Measurements from ENCODE around the gene FHIT.

FHIT gene

DNA sequence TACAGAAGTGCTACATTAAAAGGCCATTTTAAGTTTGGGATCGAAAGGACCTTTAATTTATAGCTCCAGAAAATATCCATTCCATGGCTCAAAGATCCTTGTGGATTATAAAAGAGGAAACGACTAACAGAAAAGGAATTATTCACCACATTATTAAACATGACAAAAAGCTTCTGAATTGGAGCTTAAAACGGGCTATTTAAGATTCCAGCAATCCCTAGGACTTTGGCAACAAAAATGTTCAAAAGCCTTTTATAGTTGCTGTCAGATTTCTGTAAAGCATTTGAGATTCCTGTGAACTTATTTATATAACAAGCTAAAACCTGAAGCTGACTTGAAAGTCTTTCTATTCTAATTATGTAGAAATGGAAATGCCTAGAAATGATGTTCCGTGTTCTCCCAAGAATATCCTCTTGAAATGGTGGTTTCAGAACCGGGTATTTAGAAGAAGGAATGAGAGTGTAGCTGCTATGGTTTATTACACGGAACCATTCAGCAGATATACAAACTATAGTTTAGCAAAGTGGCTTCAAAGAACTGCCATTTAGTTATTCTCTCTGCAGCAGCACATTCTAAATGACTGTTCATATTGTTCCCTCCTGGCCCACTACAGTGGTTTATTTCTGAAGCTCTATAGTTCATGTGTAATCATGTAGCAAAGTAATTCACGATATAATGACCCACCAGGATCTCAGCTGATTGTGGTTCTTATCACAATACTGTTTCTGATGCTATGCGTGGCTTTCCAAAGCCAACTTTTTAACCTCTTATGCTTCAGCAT lies 961.7 kb downstream of the FHIT start:
- DNase-seq (ENCODE audit: low read depth in 2 of 2) = peak in 1 of 2 experiments; percentile 36

DNA sequence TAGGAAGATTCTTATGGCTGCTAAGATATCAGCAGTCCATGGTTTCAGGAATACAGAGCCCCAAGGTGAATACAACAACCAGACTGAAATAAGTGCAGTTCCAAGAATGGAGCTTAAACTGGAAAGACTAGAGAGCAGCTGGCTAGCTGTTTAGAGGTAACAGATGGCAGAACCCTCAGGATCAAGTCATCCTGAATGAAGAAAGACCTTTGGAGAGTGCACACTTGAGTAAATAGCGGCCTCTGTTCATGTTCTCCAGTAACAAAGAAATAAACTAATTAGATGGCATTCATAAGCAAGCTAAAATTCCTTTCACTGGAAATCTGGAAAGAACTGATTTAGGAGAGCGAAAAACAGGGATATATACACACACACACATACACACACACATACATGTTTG lies 968.4 kb downstream of the FHIT start:
- no peak for DNase-seq (ENCODE audit: low read depth in 2 of 2)

DNA sequence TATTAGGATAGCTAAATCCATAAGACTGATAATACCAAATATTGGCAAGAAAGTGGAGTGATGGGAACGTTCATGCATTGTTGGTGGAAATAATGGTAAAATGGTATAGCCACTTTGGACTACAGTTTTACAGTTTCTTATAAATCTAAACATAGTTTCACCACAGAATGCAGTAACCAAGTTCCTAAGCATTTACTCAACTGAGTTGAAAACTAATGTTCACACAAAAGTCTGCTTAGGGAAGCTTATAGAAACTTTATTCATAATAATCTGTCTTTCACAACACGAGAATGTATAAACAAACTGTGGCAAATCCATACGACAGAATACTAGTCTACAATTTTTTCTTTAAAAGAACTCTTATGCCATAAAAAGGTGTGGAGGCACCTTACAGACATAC lies 969.3 kb downstream of the FHIT start:
- DNase-seq (ENCODE audit: low read depth in 2 of 2) = no peak

DNA sequence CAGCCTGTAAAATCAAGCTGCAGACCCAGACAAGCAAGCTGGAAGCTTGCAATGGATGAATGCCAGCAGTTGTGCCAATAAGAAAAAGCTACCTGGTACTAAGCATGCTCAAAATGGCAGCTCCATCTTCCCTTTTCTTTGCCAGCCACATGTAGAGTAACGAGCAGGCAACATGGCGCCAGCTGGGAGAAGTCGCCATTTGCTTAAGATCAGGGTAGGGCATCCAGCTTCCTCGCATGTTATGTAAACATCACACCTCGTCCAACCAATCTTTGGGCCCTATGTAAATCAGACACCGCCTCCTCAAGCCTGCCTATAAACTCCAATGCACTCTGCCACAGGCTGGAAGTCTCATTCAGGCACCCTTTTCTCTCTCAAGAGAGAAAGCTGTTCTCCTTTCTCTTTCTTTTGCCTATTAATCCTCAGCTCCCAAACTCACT lies 973.9 kb downstream of the FHIT start:
- DNase-seq (ENCODE audit: low read depth in 2 of 2) = no peak

DNA sequence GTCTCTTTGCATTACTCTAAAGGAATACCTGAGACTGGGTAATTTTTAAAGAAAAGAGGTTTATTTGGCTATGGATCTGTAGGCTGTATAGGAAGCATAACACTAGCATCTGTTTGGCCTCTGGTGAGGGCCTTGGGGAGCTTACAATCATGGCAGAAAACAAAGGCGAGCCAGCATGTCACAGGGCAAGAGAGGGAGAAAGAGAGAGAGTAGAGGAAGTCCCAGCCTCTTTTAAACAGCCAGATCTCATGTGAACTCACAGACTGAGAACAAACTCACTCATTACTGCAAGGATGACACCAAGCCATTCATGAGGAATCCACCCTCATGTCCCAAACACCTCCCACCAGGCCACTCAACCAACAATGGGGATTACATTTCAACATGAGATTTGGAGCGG lies 974.6 kb downstream of the FHIT start:
- DNase-seq (ENCODE audit: low read depth in 2 of 2) = no peak

DNA sequence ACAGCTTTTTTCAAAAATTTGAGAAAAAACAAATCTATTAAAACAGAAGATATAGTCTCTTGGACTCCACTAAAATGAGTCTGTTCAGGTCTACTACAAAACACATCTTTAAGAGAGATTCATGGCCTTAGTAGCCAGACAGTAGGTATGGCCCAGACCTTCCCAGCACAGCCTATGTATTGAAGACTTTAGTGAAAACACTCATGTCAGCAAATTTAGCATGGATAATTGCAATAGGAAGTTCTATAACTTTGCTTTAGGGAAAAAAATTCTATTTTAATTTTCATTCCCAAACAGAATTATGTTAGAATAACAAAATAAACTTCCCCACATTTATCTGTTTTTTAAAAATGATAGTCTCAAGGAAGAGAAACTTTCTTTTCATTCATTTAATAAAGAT lies 976.6 kb downstream of the FHIT start:
- DNase-seq (ENCODE audit: low read depth in 2 of 2) = no peak

DNA sequence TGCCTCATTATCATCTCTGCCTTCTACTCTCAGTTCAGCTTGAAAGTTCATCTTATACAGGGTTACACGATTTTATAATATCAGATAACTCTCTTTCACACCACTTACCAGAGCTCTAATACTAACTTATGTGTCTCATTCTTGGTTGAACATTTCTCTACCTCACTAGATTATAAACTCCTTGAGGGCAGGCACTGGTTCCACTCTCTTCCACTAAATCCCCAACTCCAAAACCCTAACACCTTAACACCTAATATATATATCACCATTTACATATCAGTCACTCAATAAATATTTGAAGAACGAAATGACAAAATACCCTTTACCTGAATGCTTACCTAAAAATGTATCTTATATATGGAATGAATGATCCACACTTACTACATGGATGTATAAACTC lies 977.2 kb downstream of the FHIT start:
- no peak for DNase-seq (ENCODE audit: low read depth in 2 of 2)

DNA sequence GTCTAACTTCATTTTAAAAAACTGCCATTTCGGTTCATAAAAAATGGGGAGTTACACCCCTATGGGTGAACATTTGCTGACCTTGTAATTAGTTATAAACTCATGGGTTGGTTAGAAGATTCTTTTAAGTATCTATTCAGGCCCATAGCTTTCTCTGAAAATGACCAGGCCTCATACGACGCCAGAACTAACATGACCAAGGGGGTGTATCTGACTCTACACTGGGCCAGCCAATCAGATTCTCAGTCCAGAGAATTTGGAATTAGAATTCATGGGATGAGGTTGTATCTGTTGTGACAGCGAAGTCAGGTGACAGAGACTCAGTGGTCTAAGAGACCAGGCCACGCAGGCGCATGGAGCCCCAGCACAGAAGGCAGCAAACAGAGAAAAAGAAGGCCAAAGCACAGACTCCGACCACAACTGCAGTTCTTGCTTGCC lies 981.4 kb downstream of the FHIT start:
- DNase-seq (ENCODE audit: low read depth in 2 of 2) = no peak

DNA sequence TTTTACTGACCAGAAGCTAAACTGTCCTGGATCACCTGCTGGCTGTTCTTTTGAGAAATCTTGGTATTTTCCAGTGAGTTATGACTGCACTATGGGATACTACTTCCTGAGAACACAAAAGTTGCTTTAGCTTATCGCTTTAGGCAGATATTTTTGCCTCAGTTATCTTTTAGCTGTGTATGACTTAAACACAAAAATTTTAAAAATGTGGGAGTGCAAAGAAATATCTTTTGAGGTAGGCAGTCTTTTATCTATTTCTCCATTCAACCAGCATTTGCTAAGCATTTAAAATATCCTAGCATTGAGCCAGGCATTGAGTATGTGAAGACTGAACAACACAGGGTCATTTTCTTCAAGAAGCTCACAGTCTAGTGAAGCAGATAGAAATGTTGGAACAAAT lies 981.9 kb downstream of the FHIT start:
- no peak for DNase-seq (ENCODE audit: low read depth in 2 of 2)

DNA sequence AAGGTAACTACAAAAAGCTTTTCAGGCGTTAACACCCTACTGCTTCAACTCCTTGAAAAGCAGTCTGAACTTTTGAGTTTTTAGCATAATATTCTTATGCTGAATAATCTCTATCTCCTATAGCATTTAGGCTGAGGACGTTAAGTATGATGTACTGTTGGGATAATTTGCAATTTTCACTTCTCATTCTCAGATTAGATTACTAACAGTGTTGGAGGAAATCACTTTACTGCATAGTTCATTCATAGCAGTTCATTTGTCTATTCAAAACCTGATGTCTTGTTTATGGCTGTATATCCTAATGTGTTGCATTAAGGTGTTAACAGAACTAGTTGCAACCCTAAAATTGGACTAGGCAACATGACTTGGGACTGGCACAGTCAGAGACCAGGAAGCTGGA lies 983.1 kb downstream of the FHIT start:
- no peak for DNase-seq (ENCODE audit: low read depth in 2 of 2)

DNA sequence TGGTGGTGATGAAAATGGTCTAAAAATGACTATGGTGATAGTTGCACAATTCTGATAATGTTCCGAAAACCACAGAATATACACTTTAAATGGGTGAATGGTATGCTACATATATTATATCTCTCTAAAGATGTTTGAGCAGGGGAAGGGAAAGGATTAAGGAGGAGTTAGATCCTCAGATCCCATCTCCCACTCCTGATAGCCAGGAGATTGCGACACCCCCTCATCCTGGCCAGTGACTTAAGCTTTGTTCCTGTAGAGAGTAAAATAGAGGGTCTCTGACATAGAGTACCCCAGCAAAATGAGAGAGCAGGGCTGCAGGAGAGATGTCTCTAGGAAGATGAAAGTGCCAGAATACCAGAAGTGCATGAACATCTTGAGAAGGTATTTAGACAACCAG lies 984.8 kb downstream of the FHIT start:
- DNase-seq (ENCODE audit: low read depth in 2 of 2) = no peak

DNA sequence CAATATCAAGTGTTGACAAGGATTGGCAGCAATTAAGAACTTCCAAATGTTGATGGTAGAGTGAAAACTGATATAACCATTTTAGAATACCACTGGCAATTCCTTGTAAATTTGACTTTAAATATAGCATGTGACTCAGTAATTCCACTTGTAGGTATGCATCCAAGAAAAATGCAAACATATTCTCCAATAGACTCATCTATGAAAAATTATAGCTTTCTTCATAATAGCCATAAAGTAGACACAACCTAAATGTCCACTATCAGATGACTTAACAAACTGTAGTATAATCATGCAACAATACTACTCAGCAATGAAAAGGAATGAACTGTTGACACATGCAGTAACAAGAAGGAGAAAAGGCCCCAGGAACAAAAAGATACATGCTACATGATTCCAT lies 988.1 kb downstream of the FHIT start:
- no peak for DNase-seq (ENCODE audit: low read depth in 2 of 2)

DNA sequence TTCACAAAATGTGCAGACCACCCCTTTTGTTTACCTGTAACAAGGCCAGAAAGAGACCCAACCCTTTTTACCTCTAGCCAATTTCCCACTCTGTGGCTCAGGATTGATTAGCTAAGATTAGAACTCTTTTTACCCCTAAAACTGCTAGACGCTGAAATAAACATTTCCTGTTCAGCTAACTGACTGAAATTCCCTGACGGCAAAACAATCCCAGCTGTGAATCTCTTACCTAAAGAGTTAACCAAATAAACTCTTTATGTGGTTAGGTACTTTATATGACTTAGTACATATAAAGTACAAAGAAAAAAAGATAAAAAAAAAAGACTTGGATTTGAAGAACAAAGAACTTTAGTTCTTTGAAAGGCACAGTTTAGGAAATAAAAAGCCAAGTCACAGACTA lies 988.7 kb downstream of the FHIT start:
- no peak for DNase-seq (ENCODE audit: low read depth in 2 of 2)

DNA sequence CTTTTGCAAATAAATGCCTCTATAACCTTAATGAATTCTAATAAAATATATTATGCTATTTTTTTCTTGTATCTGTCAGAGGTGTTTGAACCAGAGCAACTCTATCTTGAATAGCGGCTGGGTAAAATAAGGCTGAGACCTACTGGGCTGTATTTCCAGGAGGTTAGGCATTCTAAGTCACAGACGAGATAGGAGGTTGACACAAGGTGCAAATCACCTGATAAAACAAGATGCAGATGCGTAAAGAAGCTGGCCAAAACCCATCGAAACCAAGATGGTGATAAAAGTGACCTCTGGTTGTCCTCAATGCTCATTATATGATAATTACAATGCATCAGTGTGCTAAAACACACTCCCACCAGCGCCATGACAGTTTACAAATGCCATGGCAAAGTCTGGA lies 990.7 kb downstream of the FHIT start:
- DNase-seq (ENCODE audit: low read depth in 2 of 2) = no peak

DNA sequence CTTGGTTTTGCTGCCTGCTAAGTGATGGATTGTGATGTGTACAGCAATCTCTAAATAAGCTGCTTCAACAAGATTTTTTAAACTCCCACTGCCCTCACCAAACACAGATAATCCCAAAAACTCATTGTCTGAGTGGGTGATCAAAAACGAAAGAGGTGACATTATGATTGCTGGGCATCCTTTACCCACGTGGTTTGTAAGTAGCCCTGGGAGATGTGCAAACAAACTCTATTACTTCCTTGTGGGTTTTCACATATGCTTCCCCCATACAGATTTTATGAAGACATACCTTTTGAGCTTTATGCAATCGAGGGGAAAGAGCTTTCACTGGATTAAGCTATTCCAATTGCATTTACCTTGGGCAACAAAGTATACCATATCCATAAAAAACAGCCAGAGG lies 1000.4 kb downstream of the FHIT start:
- no peak for DNase-seq (ENCODE audit: low read depth in 2 of 2)

DNA sequence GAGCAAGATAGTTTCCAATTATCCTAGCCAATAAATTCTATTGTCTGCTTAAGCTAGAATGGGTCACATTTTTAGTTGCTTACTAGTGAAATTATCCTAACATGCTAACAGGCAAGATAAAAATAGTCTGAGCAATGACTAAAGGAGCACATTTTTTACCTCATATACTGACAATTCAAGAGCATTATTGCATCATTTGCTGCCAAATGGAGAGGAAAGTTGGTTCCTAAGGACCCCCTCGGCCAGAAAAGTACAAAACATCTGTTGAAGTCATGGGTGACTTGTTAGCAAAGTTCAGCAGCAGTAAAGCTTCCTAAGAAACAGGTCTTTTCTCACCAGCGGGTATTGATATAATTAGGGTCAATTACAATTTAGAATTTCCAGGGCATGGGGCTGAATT lies 1001.0 kb downstream of the FHIT start:
- DNase-seq (ENCODE audit: low read depth in 2 of 2) = no peak

DNA sequence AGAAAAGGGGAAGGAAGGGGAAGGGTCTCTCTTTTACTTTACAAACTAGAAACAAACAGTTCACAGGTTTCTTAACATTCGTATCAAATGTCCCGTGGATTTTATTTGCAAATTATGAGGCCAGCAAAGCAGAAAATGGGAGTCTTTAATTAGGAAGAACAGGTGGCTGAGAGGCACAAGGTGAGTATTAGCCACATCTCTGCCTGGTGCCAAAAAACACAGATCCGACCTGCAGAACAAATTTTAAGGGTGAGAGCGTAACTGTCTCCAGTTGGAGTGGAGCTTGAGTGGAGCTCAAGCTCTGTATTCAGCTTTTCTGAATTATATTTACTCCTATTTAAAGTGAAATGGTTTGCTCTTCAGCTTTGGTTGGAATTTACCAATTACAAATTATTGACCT lies 1004.9 kb downstream of the FHIT start:
- DNase-seq (ENCODE audit: low read depth in 2 of 2) = no peak

DNA sequence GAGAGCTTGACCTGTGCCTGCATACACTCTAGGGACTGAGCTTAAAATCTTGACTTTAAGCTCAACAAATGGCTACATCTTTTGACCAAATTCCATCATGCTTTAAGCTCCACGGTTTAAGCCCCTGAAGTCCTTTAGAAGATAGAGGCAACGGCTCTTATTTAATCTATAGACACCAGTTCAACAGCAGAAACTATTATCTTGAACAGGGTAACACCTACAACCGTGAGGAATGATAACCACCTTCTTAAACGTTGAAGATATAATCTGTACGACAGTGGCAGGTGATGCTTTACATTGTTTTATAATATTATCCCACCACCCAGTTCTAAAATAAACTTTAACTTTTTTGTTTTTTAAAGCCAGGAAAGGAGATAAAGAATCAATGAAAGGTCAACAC lies 1007.8 kb downstream of the FHIT start:
- no peak for DNase-seq (ENCODE audit: low read depth in 2 of 2)

DNA sequence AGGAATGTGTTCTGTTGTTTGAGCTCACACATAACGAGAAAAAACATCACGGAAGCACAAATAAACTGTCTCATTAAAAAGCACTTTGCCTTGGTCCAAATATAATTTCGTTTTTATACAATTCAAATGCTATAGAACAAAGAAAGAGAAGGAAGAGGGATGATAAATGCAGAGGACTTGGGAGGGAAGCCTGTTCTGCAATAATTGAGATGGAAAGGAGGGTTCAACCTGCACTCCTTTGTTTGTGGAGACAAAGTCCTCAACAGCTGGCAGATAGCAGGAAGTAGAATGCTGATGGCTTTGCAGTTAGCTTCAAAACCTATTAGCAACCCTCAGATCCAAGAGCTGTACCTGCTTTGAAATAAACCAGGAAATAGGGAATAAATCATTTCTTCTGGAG lies 1010.8 kb downstream of the FHIT start:
- DNase-seq (ENCODE audit: low read depth in 2 of 2) = no peak

DNA sequence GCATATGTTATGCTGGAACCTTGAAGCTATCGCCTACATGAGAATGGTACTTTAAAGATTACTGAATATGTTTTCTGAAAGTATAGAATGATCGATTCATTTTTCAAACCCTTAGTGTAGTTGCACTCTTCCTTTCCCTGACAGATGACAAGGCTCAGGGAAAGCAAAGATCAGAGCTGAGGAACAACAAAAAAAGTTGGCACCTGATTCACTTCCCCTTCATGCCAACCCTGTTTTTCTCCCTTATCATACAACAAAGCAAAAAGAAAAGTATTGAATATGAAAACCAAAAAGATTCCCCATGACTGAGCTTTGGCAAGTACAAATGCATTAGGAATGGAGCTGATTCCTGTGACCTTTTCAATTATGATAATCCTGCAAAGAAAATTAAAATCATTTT lies 1012.7 kb downstream of the FHIT start:
- no peak for DNase-seq (ENCODE audit: low read depth in 2 of 2)

DNA sequence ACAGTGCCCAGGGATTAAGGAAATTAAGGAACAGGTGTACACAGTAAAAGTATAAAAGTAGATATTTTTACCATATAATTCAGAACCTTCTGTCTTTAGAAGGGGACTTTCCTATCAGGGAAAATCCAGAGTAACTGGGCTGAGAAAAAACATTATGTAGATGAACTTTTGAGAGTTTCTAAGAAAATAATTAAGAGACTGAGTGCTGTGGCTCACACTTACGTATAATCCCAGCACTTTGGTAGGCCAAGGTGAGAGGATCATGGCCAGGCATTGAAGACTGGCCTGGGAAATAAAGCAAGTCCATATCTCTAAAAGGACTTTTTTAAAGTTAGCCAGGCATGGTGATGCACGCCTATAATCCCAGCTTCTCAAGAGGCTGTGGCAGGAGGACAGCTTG lies 1021.8 kb downstream of the FHIT start:
- no peak for DNase-seq (ENCODE audit: low read depth in 2 of 2)

DNA sequence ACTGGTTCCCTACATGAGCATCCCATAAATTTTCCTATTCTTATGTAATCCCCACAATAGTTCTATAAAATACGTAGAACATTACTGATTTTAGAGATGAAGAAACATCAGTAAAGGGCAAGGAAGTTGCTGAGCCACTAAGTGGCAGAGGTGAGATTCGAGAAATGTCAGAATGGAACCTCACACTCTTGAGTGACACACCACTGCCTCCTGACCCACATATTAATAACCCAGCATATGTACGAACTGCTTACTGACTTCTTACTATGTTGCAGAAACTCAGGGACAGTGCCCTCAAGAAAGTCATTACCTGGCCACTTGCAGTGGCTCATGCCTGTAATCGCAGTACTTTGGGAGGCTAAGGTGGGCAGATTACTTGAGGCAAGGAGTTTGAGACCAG lies 1022.4 kb downstream of the FHIT start:
- DNase-seq (ENCODE audit: low read depth in 2 of 2) = no peak

DNA sequence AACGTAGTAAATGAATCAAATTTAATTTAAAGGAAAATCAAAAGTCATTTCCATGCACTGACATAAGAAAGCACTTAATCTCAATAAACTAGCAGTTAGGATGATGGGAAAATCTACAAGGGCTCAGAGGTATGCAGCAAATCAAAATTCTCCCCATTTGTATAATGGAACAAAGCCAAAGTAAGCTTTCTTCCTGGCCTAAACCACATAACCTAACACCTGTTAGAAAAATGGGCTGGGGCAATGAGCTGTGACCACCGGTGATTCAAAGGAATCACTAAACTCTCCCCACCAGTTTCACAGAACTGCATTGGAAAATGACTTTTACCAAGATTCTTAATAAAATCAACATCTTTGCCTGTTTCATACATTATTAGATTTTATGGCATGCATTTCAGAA lies 1024.3 kb downstream of the FHIT start:
- DNase-seq (ENCODE audit: low read depth in 2 of 2) = no peak

DNA sequence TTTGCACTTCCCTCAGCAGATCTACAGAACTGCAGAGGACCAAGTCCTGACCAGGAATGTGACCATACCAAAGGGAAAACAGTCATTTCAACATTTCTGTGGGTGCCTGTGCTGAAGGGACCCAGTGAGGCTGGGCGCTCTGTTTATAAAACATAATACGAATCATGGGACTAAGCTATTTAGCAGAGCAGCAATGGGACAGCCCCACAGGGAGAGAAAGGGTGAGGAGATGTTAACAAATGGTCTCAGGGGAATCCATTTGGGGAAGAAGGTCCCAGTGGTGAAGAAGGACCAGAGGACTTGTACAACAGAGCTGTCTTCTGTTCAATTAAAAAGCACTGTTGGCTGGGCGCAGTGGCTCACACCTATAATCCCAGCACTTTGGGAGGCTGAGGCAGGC lies 1025.4 kb downstream of the FHIT start:
- DNase-seq (ENCODE audit: low read depth in 2 of 2) = no peak

Measured in fibroblast of skin of left biceps (primary cell).